Ascending aorta (tissue), 2 donors: Measurements from ENCODE around the gene OR1J2. TPM values are rescaled to one million over a fixed set of nuclear protein-coding genes. Genes with fewer than 3 reads are reported as not detected.

Experiments
- DNase-seq, 2 donors: peaks; one replicate each; pipeline ENCODE4 v3.0.0-alpha.2; 2019; ENCODE audit warnings: low spot score in 2 of 2
- H3K27ac ChIP-seq, 2 donors: fragments of 200-600 bp; sonication (generic); one replicate each; pipeline ENCODE4 v1.5.1; 2016 to 2017; ENCODE audit warnings: mild to moderate bottlenecking in 1 of 2
- H3K27me3 ChIP-seq: fragments of 200-600 bp; sonication (generic); one replicate; pipeline ENCODE4 v1.5.1; 2017
- H3K36me3 ChIP-seq, 2 donors: fragments of 200-600 bp; sonication (generic); one replicate each; pipeline ENCODE4 v1.5.1; 2016
- H3K4me1 ChIP-seq, 2 donors: fragments of 200-600 bp; sonication (generic); one replicate each; pipeline ENCODE4 v1.5.1; 2016 to 2017; ENCODE audit warnings: mild to moderate bottlenecking in 1 of 2
- H3K4me3 ChIP-seq, 2 donors: fragments of 200-600 bp; sonication (generic); one replicate each; pipeline ENCODE4 v1.5.1; 2016 to 2017; ENCODE audit warnings: mild to moderate bottlenecking in 1 of 2
- H3K9me3 ChIP-seq, 2 donors: fragments of 200-600 bp; sonication (generic); one replicate each; pipeline ENCODE4 v1.5.1; 2016
- intact Hi-C: fragments of 100-400 bp; cut with DNase I; formaldehyde crosslinking; loops from one replicate; pipeline ENCODE4 v1.15.1; 2023
- total RNA-seq: library from RNA; depleted of rRNA; stranded (reverse); fragments of >200 nt; gene quantifications from one replicate; pipeline ENCODE4 v1.1.0, GENCODE V29; 2016
- TF ChIP-seq, protein P1 (sequence below), 3 experiments: fragments of 200-600 bp in 2 of 3; fragments of 450-650 bp in 1 of 3; sonication (generic) in 2 of 3; IDR thresholded peaks; one replicate each; pipeline ENCODE4 v1.5.1; 2016 to 2019; ENCODE audit warnings: antibody characterized with exemption in 3 of 3, mild to moderate bottlenecking in 1 of 3, moderate library complexity in 1 of 3

OR1J2 gene
- total RNA-seq, 1 donor from 2014 or later = not detected

DNA sequence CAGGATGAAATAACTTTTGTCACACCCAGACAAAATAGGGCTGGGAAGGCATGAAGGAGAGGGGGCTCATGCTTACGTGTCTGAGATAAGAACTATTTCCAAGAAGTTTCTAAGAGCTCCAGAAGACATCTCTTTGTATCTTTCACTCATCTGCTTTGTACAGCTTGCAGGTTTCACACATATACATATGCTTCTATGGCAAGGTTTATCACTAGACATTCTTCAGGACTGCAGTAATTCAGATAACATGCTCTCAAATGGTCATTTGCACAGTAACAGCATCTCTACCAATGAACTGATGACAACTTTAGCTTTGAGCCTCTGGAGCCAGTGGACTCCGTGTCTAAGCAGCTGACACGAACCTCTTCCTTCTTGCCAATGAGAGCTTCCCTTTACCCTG, 36.0 kb upstream of the OR1J2 start:
- H3K27ac ChIP-seq = no peak overlapping the region
- no peaks in the 10 kb centered on the region for H3K4me1 ChIP-seq
- no peaks in the 10 kb centered on the region for H3K27me3 ChIP-seq
- intact Hi-C loops = no loop called here
- no peak overlapping the region for H3K4me3 ChIP-seq
- H3K36me3 ChIP-seq = no peaks in the 10 kb centered on the region
- no peaks in the 10 kb centered on the region for H3K9me3 ChIP-seq
- TF ChIP-seq, protein P1, sequence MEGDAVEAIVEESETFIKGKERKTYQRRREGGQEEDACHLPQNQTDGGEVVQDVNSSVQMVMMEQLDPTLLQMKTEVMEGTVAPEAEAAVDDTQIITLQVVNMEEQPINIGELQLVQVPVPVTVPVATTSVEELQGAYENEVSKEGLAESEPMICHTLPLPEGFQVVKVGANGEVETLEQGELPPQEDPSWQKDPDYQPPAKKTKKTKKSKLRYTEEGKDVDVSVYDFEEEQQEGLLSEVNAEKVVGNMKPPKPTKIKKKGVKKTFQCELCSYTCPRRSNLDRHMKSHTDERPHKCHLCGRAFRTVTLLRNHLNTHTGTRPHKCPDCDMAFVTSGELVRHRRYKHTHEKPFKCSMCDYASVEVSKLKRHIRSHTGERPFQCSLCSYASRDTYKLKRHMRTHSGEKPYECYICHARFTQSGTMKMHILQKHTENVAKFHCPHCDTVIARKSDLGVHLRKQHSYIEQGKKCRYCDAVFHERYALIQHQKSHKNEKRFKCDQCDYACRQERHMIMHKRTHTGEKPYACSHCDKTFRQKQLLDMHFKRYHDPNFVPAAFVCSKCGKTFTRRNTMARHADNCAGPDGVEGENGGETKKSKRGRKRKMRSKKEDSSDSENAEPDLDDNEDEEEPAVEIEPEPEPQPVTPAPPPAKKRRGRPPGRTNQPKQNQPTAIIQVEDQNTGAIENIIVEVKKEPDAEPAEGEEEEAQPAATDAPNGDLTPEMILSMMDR (IDR thresholded peaks at IDR 0.05) = no peak
- DNase-seq = no peak

DNA sequence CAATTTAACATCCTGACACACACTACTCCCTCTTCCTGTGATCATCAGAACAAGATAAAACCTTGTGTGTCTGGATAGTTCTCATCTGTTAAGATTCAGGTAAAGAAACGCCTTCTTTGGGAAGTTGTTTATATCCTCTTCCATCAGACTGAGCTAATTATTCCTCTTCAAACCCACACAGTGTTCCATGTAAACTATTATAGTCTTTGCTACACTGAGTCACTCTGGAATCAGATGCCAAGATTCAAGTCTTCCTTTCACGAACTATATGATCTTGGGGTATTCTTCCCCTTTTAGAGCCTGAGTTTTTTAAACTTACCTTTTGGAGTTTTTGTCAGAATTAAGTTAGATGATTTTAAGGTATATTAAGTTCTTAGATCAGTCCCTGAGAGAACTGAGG, 34.9 kb upstream of the OR1J2 start:
- no peaks in the 10 kb centered on the region for H3K4me1 ChIP-seq
- intact Hi-C loops = no loop called here
- DNase-seq = no peak
- TF ChIP-seq, protein P1 (IDR thresholded peaks at IDR 0.05) = no peak
- no peak overlapping the region for H3K4me3 ChIP-seq
- H3K27ac ChIP-seq = no peak overlapping the region
- H3K27me3 ChIP-seq = no peaks in the 10 kb centered on the region
- no peaks in the 10 kb centered on the region for H3K9me3 ChIP-seq
- H3K36me3 ChIP-seq = no peaks in the 10 kb centered on the region

- intact Hi-C loops = no loop called here
- no peak overlapping the region for H3K27ac ChIP-seq
- H3K27me3 ChIP-seq = no peaks in the 10 kb centered on the region
- TF ChIP-seq, protein P1 (IDR thresholded peaks at IDR 0.05) = no peak
- no peaks in the 10 kb centered on the region for H3K36me3 ChIP-seq
- H3K9me3 ChIP-seq = no peaks in the 10 kb centered on the region
- no peak for DNase-seq
- H3K4me3 ChIP-seq = no peak overlapping the region
- H3K4me1 ChIP-seq = no peaks in the 10 kb centered on the region
These were observed 33.3 kb upstream of the OR1J2 start for GRCh38 chr9:122477346-122477745.

DNA sequence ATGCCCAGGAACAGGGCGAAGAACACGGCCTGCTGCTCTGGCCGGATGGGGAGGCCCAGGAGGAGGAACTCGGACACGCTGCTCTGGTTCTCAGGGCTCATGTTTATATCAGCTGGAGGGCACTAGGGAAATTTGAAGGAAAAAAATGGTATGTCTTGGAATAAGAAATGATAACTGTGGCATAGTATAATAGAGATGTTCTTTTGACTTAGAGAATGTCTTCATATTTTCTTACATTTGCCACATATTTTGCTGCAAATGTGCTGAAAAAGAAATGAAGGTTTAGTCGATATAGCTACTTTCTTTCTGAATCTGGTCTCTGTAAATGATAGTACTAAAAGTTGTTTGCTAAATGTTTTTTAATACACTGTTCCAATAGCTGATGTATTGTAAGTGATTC, 32.8 kb upstream of the OR1J2 start, which contains the start of gene OR1J1:
Gene OR1J1, minus strand, starts transcription at position 101 of the 400 bp plus-strand sequence. Its CDS starts 0 bp downstream, at position 101.
- Histone ChIP-seq H3K4me3 (no peak within 1 kb of the TSS), H3K4me1 (no peaks in the 10 kb centered on the region), H3K36me3 (no peaks in the 10 kb centered on the region), H3K27me3 (no peaks in the 10 kb centered on the region), H3K27ac (no peak within 1 kb of the TSS), H3K9me3 (no peaks in the 10 kb centered on the region)
- TF ChIP-seq, protein P1 (IDR thresholded peaks at IDR 0.05) = no peak
- no peak for DNase-seq
- intact Hi-C loops = no loop called here

GRCh38 chr9:122479062-122479461, 31.5 kb upstream of the OR1J2 start:
- TF ChIP-seq, protein P1 (IDR thresholded peaks at IDR 0.05) = no peak
- intact Hi-C loops = no loop called here
- H3K27me3 ChIP-seq = no peaks in the 10 kb centered on the region

GRCh38 chr9:122498883-122499288, 11.7 kb upstream of the OR1J2 start:
- no peaks in the 10 kb centered on the region for H3K27me3 ChIP-seq
- intact Hi-C loops = no loop called here
- no peak overlapping the region for H3K4me3 ChIP-seq
- H3K9me3 ChIP-seq = no peaks in the 10 kb centered on the region
- TF ChIP-seq, protein P1 (IDR thresholded peaks at IDR 0.05) = peak in 2 of 3 experiments; percentile 7 to 36
- H3K4me1 ChIP-seq = no peaks in the 10 kb centered on the region
- no peak overlapping the region for H3K27ac ChIP-seq
- H3K36me3 ChIP-seq = no peaks in the 10 kb centered on the region
- DNase-seq = no peak

More at GRCh38 chr9:122479062-122479461, 31.5 kb upstream of the OR1J2 start:
- DNase-seq = no peak
- Histone ChIP-seq H3K4me1 (no peaks in the 10 kb centered on the region), H3K36me3 (no peaks in the 10 kb centered on the region), H3K27ac (no peak overlapping the region), H3K4me3 (no peak overlapping the region), H3K9me3 (no peaks in the 10 kb centered on the region)
